Measurements from ENCODE around the gene TRPM4. TPM values are rescaled to one million over a fixed set of nuclear protein-coding genes. Genes with fewer than 3 reads are reported as not detected.

The TRPM4 gene
- total and polyA plus RNA-seq, 8 donors = 11.8 to 47.1 (median 18.7) TPM

- Histone ChIP-seq H3K9me3 (no peaks in the 10 kb centered on the region), H3K4me1 (peaks cover 0 to 3% (median 0%) of the 10 kb centered on the region in 3 donors), H3K4me3 (peak overlapping the region in 2 of 4 donors; percentile 7 to 39), H3K27ac (peak overlapping the region in 2 of 4 donors; percentile 63 to 65), H3K36me3 (no peaks in the 10 kb centered on the region), H3K27me3 (no peaks in the 10 kb centered on the region)
- ATAC-seq (peak; percentile 98 to 99 (median 98)), DNase-seq (peak; percentile 96 to 99 (median 98)), FAIRE-seq (no peak)
- intact Hi-C loops (cut with DNase I) = no loop called here
- WGBS, 2 donors = 4% methylated on average over 55 to 63 of the region's 63 CpGs
- TF ChIP-seq CTCF (IDR thresholded peaks at IDR 0.05) = no peak
Observed at GRCh38 chr19:49127674-49128544, 29.7 kb upstream of the TRPM4 start.

GRCh38 chr19:49128545-49129237, 28.9 kb upstream of the TRPM4 start:
- DNase-seq (no peak), ATAC-seq (no peak), FAIRE-seq (no peak)
- intact Hi-C loops (cut with DNase I) = no loop called here
- Histone ChIP-seq H3K4me3 (peak overlapping the region in 1 of 4 donors; percentile 39), H3K9me3 (no peaks in the 10 kb centered on the region), H3K36me3 (no peaks in the 10 kb centered on the region), H3K27ac (no peak overlapping the region), H3K27me3 (no peaks in the 10 kb centered on the region), H3K4me1 (peaks cover 0 to 3% (median 0%) of the 10 kb centered on the region in 3 donors)
- WGBS, 2 donors = 40 to 50% methylated on average over 15 of the region's 15 CpGs
- no peak for TF ChIP-seq CTCF (IDR thresholded peaks at IDR 0.05)

GRCh38 chr19:49129238-49129583, 28.4 kb upstream of the TRPM4 start:
- 54 to 67% methylated on average over 16 of the region's 16 CpGs for WGBS, 2 donors
- no peak for TF ChIP-seq CTCF (IDR thresholded peaks at IDR 0.05)
- H3K9me3 ChIP-seq = no peaks in the 10 kb centered on the region
- DNase-seq (peak in 2 of 6 donors; percentile 59 to 74), ATAC-seq (no peak), FAIRE-seq (no peak)
- intact Hi-C loops (cut with DNase I) = no loop called here
- no peak overlapping the region for H3K4me3 ChIP-seq
- H3K27me3 ChIP-seq = no peaks in the 10 kb centered on the region
- peaks cover 0 to 3% (median 0%) of the 10 kb centered on the region in 3 donors for H3K4me1 ChIP-seq
- no peak overlapping the region for H3K27ac ChIP-seq
- H3K36me3 ChIP-seq = no peaks in the 10 kb centered on the region

- TF ChIP-seq CTCF (IDR thresholded peaks at IDR 0.05) = no peak
- peaks cover 0 to 3% (median 0%) of the 10 kb centered on the region in 3 donors for H3K4me1 ChIP-seq
- H3K36me3 ChIP-seq = no peaks in the 10 kb centered on the region
- no peak overlapping the region for H3K4me3 ChIP-seq
- H3K27ac ChIP-seq = no peak overlapping the region
- no peak for ATAC-seq
- no peaks in the 10 kb centered on the region for H3K27me3 ChIP-seq
- intact Hi-C loops (cut with DNase I) = no loop called here
- H3K9me3 ChIP-seq = no peaks in the 10 kb centered on the region
- no peak for DNase-seq
- no peak for FAIRE-seq
- WGBS, 2 donors = 95 to 96% methylated on average over 24 of the region's 24 CpGs
Observed at GRCh38 chr19:49130325-49130724, 27.3 kb upstream of the TRPM4 start.

All from pancreas (tissue), 10 donors.